HG03460 (cell line): Measurements from ENCODE around the gene SIGLEC15.
"Not testable (repeated sequence)": the region's sequence is repeated elsewhere in the genome, so short reads cannot be mapped to it uniquely, and the experiment has no call there.

ENCODE experiments used
- ATAC-seq: cut with Tn5 transposase; IDR thresholded peaks from one replicate; pipeline ENCODE4 v1.9.1; 2021; ENCODE audit not compliant: unreplicated experiment

SIGLEC15 gene

GRCh38 chr18:45818765-45819164 lies 6.7 kb upstream of the SIGLEC15 start:
- not testable (repeated sequence) for ATAC-seq

- ATAC-seq: no peak
These were observed 5.2 kb upstream of the SIGLEC15 start for GRCh38 chr18:45820106-45820745.

- ATAC-seq: no peak
These were observed 4.4 kb upstream of the SIGLEC15 start for GRCh38 chr18:45821026-45821425.

- ATAC-seq: no peak
These were observed 3.8 kb upstream of the SIGLEC15 start for GRCh38 chr18:45821711-45822110.

GRCh38 chr18:45826084-45826483 lies 609 bp downstream of the SIGLEC15 start:
- no peak for ATAC-seq

- not testable (repeated sequence) for ATAC-seq
These were observed 1.2 kb downstream of the SIGLEC15 start for GRCh38 chr18:45826716-45827115.

GRCh38 chr18:45828917-45829811 lies 3.7 kb downstream of the SIGLEC15 start:
- ATAC-seq: no peak

- ATAC-seq: no peak
These were observed 4.4 kb downstream of the SIGLEC15 start for GRCh38 chr18:45829855-45830254.

- no peak for ATAC-seq
These were observed 5.4 kb downstream of the SIGLEC15 start for GRCh38 chr18:45830917-45831316.

- ATAC-seq: no peak
These were observed 8.4 kb downstream of the SIGLEC15 start for GRCh38 chr18:45833846-45834245.

GRCh38 chr18:45834306-45834705 lies 8.8 kb downstream of the SIGLEC15 start:
- no peak for ATAC-seq

DNA sequence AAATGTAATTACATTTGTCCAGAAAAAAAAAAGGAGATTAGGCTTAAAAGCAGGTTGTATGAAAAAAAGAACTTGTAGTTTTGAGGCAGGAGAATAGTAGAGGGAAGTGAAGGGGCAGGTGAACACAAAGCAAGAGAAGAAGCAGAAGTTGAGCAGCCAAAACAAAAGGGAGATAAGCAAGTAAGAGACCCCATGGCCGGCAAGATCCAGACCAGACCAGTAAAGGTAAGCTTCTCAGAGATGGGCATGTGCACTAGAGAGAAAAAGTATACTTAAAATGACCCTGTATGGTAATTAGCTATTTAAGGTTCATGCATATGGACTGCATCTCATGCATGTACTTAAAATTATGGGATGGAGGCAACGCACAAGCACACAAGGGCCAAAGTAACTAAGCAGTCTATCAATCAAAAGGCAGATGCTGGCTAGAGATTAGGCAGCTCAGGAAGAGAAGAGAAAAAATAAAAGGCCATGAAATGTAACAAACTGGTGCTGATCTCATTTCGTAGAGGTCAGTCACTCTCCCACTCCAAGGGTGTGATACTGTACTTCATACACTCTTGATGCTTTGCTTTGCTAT lies 9.7 kb downstream of the SIGLEC15 start:
- ATAC-seq: no peak

DNA sequence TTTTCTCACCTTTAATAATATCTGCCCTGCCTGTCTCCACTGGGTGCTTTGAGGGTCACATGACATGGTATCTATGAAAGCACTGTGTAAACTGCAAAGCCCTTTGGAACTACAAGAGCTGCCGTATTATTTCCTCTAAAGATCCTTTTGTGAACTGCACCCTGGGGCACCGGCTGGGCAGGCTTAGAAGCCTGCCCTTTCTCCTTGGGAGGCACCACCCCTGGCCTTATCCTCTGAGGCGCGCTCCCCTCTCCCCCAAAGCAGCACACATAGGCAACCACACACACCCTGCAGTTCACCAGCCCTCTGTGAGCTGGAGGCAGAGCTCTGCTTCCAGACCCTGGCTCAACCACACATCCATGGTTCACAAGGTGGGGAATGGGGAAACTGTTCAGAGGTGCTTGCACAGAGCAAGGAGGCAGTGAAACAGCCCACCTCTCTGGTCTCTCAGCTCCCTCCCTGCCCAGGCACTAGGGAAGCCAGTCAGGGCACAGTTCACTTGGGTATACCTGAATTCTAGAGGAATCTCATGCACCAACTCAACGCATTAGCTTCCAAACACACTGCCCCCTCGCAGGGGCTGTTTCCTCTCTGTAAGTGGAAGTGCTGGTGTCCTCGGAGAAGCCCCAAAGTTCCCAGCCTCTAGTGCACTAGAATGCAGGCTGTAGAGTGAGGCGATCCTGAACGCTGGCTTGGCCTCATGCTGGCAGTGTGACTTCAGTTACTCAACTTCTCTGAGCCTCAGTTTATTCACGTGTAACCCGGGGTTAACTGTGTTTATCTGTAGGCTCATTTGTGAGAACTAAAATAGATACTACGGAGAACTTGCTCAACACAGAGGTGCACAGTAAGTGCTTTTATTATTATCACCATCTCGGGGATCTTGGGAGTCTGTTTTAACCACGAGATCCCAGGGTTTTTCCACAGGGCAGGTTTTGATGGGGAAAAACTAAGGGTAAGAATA lies 11.0 kb downstream of the SIGLEC15 start:
- no peak for ATAC-seq

- peak; percentile 45 for ATAC-seq
These were observed 12.0 kb downstream of the SIGLEC15 start for GRCh38 chr18:45837283-45838070.

DNA sequence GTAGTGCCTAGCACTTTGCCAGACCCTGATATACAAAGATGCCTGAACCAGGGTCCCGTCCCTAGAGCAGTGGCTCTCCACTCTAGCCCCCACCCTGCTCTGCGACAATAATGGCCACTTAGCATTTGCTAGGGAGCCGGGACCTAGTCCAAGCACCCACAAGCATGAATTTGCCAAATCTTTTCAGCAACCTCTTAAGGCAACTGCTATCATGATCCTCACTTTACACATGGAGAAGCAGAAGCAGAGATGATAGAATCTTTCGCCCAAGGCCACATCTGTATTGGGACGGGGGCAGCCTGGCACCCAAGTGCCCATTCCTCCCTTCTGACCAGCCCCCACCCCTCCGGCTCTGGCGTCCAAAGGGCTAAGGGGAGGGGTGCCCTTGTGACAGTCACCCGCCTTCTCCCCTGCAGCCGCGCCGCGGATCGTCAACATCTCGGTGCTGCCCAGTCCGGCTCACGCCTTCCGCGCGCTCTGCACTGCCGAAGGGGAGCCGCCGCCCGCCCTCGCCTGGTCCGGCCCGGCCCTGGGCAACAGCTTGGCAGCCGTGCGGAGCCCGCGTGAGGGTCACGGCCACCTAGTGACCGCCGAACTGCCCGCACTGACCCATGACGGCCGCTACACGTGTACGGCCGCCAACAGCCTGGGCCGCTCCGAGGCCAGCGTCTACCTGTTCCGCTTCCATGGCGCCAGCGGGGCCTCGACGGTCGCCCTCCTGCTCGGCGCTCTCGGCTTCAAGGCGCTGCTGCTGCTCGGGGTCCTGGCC lies 13.0 kb downstream of the SIGLEC15 start:
- ATAC-seq: no peak

GRCh38 chr18:45839414-45840395 lies 14.2 kb downstream of the SIGLEC15 start:
- ATAC-seq: peak; percentile 46

DNA sequence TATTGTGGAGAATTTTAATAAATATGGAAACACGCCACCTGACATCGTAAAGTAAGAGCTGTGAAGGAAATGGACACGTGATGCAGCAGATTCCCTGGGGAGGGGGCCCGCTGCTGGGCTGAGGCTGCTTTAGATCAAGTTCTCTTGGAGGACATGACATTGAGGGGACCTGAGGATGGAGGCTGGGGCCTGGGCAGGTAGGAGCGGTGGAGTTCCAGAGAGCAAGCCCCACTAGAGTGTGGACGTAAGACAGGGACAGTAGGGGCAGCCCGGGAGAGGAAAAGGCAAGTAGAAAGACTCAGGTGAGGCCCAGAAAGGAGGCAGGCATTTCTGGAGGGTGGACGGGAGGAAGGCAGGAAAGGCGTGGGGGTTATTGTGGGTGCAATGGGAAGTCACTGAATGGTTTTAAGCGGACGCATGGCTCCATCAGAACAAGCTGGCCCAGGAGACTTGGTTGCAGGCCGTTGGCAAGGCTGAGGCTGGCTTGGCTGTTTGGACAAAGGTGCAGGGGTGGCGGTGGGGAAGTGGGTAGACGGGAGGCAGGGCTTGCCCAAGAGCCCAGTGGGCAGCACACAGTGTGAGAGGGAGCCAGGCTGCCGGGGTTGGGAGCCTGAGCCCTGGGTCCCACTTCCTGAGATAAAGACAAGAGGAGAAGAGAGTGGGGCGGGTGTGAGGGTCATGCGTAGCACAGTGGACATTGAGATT lies 15.7 kb downstream of the SIGLEC15 start:
- ATAC-seq: no peak
